ENCODE results near the gene RELN.

GRCh38 chr7:103594186-103594585 lies 395.3 kb downstream of the RELN start:
- no peak for TF ChIP-seq POLR2A (IDR thresholded peaks at IDR 0.05)
- TF ChIP-seq, protein P1, sequence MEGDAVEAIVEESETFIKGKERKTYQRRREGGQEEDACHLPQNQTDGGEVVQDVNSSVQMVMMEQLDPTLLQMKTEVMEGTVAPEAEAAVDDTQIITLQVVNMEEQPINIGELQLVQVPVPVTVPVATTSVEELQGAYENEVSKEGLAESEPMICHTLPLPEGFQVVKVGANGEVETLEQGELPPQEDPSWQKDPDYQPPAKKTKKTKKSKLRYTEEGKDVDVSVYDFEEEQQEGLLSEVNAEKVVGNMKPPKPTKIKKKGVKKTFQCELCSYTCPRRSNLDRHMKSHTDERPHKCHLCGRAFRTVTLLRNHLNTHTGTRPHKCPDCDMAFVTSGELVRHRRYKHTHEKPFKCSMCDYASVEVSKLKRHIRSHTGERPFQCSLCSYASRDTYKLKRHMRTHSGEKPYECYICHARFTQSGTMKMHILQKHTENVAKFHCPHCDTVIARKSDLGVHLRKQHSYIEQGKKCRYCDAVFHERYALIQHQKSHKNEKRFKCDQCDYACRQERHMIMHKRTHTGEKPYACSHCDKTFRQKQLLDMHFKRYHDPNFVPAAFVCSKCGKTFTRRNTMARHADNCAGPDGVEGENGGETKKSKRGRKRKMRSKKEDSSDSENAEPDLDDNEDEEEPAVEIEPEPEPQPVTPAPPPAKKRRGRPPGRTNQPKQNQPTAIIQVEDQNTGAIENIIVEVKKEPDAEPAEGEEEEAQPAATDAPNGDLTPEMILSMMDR (IDR thresholded peaks at IDR 0.05): no peak
